Activated B cell treated with CpG ODN at 0.5 μM for 24 hours (primary cell): Measurements from ENCODE around the gene ARID5A. TPM values are rescaled to one million over a fixed set of nuclear protein-coding genes. Genes with fewer than 3 reads are reported as not detected.

ENCODE experiments used
- ATAC-seq: fragments of 200-7000 bp; cut with Tn5 transposase; one replicate; pipeline ENCODE4 v1.10.0; 2021; ENCODE audit warnings: low read depth, mild to moderate bottlenecking, moderate library complexity
- CTCF ChIA-PET: fragments of 350-600 bp; sonication (Branson Sonifier 250); formaldehyde crosslinking; loops from one replicate; lab custom pipeline; 2021; ENCODE audit warnings: antibody characterized with exemption; lab: Charles Lee
- POLR2A ChIA-PET: fragments of 350-600 bp; sonication (Branson Sonifier 250); formaldehyde crosslinking; loops from one replicate; lab custom pipeline; 2021; ENCODE audit warnings: antibody characterized with exemption; lab: Charles Lee
- DNase-seq: peaks from one replicate; pipeline ENCODE4 v3.0.0; 2022
- H3K27ac Mint-ChIP-seq: one replicate; pipeline ENCODE4 v1.8.0; 2020; ENCODE audit warnings: mixed read lengths
- H3K27me3 Mint-ChIP-seq: one replicate; pipeline ENCODE4 v1.8.0; 2021; ENCODE audit warnings: mixed read lengths
- H3K36me3 Mint-ChIP-seq: one replicate; pipeline ENCODE4 v1.8.0; 2021; ENCODE audit warnings: low read depth, mixed read lengths
- H3K4me1 Mint-ChIP-seq: one replicate; pipeline ENCODE4 v1.8.0; 2021; ENCODE audit warnings: mixed read lengths
- H3K4me3 Mint-ChIP-seq: one replicate; pipeline ENCODE4 v1.8.0; 2020; ENCODE audit warnings: mild to moderate bottlenecking, mixed read lengths
- H3K9me3 Mint-ChIP-seq: one replicate; pipeline ENCODE4 v1.8.0; 2020; ENCODE audit warnings: mixed read lengths
- CTCF ChIP-seq: fragments of 200-600 bp; IDR thresholded peaks from one replicate; pipeline ENCODE4 v1.8.0; 2022; ENCODE audit warnings: antibody characterized with exemption, mild to moderate bottlenecking
- intact Hi-C: fragments of 100-400 bp; cut with micrococcal nuclease; formaldehyde crosslinking; loops from one replicate; pipeline ENCODE4 v1.15.1; 2024
- total RNA-seq: library from RNA; stranded (reverse); gene quantifications from 2 replicates; pipeline ENCODE4 v1.2.3, GENCODE V29; 2022

The ARID5A gene
- total RNA-seq, 1 donor from 2014 or later = 83.5 TPM

- ChIA-PET CTCF (no interaction called here), POLR2A (no interaction called here)
- Mint-ChIP-seq H3K9me3 (no peaks in the 10 kb centered on the region), H3K27ac (no peak overlapping the region), H3K4me3 (no peak overlapping the region), H3K27me3 (no peaks in the 10 kb centered on the region), H3K36me3 (peaks cover 74% of the 10 kb centered on the region), H3K4me1 (no peaks in the 10 kb centered on the region)
- intact Hi-C loops = no loop called here
- TF ChIP-seq CTCF = no peak
- DNase-seq (no peak), ATAC-seq (no peak)
Observed at GRCh38 chr2:96594282-96594681, 57.7 kb downstream of the ARID5A start.

GRCh38 chr2:96594691-96595152 is 58.2 kb downstream of the ARID5A start:
- TF ChIP-seq CTCF = no peak
- CTCF ChIA-PET = no interaction called here
- POLR2A ChIA-PET = no interaction called here
- Mint-ChIP-seq H3K4me1 (no peaks in the 10 kb centered on the region), H3K27me3 (no peaks in the 10 kb centered on the region), H3K9me3 (no peaks in the 10 kb centered on the region), H3K4me3 (no peak overlapping the region), H3K36me3 (peaks cover 78% of the 10 kb centered on the region), H3K27ac (no peak overlapping the region)
- no peak for ATAC-seq
- no peak for DNase-seq
- intact Hi-C loops = no loop called here

GRCh38 chr2:96596596-96596995 is 60.0 kb downstream of the ARID5A start:
- ChIA-PET CTCF (no interaction called here), POLR2A (no interaction called here)
- no peaks in the 10 kb centered on the region for H3K9me3 Mint-ChIP-seq
- no peak overlapping the region for H3K4me3 Mint-ChIP-seq
- intact Hi-C loops = no loop called here
- no peak for TF ChIP-seq CTCF
- DNase-seq = no peak
- H3K36me3 Mint-ChIP-seq = peaks cover 88% of the 10 kb centered on the region
- H3K27me3 Mint-ChIP-seq = no peaks in the 10 kb centered on the region
- ATAC-seq = no peak
- no peak overlapping the region for H3K27ac Mint-ChIP-seq
- H3K4me1 Mint-ChIP-seq = no peaks in the 10 kb centered on the region

- no peak for TF ChIP-seq CTCF
- no peaks in the 10 kb centered on the region for H3K4me1 Mint-ChIP-seq
- ChIA-PET CTCF (no interaction called here), POLR2A (no interaction called here)
- ATAC-seq (no peak), DNase-seq (no peak)
- H3K36me3 Mint-ChIP-seq = peaks cover 81% of the 10 kb centered on the region
- intact Hi-C loops = loop anchor here (5.0 kb wide), 1 partner anchor 362 kb away; no protein-coding TSS in a partner anchor
- no peaks in the 10 kb centered on the region for H3K27me3 Mint-ChIP-seq
- H3K4me3 Mint-ChIP-seq = no peak overlapping the region
- no peak overlapping the region for H3K27ac Mint-ChIP-seq
- no peaks in the 10 kb centered on the region for H3K9me3 Mint-ChIP-seq
Observed at GRCh38 chr2:96599941-96600340, 63.4 kb downstream of the ARID5A start.

- CTCF ChIA-PET = interaction anchor here (1.7 kb wide), 1 partner anchor 199 kb away, joined by 4 read pairs; no protein-coding TSS in a partner anchor
- no peak for DNase-seq
Observed at GRCh38 chr2:96601382-96602292, 65.1 kb downstream of the ARID5A start.

More at GRCh38 chr2:96601382-96602292, 65.1 kb downstream of the ARID5A start:
- Mint-ChIP-seq H3K4me3 (no peak overlapping the region), H3K9me3 (no peaks in the 10 kb centered on the region), H3K4me1 (no peaks in the 10 kb centered on the region), H3K27me3 (no peaks in the 10 kb centered on the region), H3K27ac (no peak overlapping the region), H3K36me3 (peaks cover 85% of the 10 kb centered on the region)
- intact Hi-C loops = loop anchor here (1.0 to 5.0 kb wide), 2 partner anchors 200 to 361 kb away; no protein-coding TSS in a partner anchor
- POLR2A ChIA-PET = no interaction called here
- ATAC-seq = no peak
- TF ChIP-seq CTCF = no peak
